Measurements from ENCODE around the gene AK8.

AK8 gene

GRCh38 chr9:132730054-132731033 lies 147.7 kb downstream of the AK8 start:
- no peak overlapping the region for H3K4me3 ChIP-seq (IDR thresholded peaks at IDR 0.05; ENCODE audit: insufficient read depth, low read depth, low read length)
- peaks cover 47% of the 10 kb centered on the region for H3K27me3 ChIP-seq (ENCODE audit: insufficient read depth, low read depth)
- no peak overlapping the region for H3K27ac ChIP-seq
- no peak overlapping the region for H3K4me2 ChIP-seq
- H2AFZ ChIP-seq (ENCODE audit: low read depth) = no peak overlapping the region
- no peaks in the 10 kb centered on the region for H3K4me1 ChIP-seq (ENCODE audit: low read depth, poor library complexity, severe bottlenecking)
- H3K36me3 ChIP-seq (ENCODE audit: insufficient read depth) = no peaks in the 10 kb centered on the region
- H3K79me2 ChIP-seq (ENCODE audit: insufficient read depth, low read depth) = no peaks in the 10 kb centered on the region
- H3K9ac ChIP-seq = no peak overlapping the region
- TF ChIP-seq CTCF (conservative IDR thresholded peaks at IDR 0.05; ENCODE audit: low read depth, low read length) = no peak
- no peaks in the 10 kb centered on the region for H4K20me1 ChIP-seq (ENCODE audit: insufficient read depth)

GRCh38 chr9:132729235-132729890 lies 148.7 kb downstream of the AK8 start:
- no peak overlapping the region for H3K27ac ChIP-seq
- no peaks in the 10 kb centered on the region for H3K4me1 ChIP-seq (ENCODE audit: low read depth, poor library complexity, severe bottlenecking)
- no peak overlapping the region for H3K4me3 ChIP-seq (IDR thresholded peaks at IDR 0.05; ENCODE audit: insufficient read depth, low read depth, low read length)
- no peak for TF ChIP-seq CTCF (conservative IDR thresholded peaks at IDR 0.05; ENCODE audit: low read depth, low read length)
- no peaks in the 10 kb centered on the region for H4K20me1 ChIP-seq (ENCODE audit: insufficient read depth)
- no peak overlapping the region for H2AFZ ChIP-seq (ENCODE audit: low read depth)
- H3K9ac ChIP-seq = no peak overlapping the region
- H3K36me3 ChIP-seq (ENCODE audit: insufficient read depth) = no peaks in the 10 kb centered on the region
- H3K4me2 ChIP-seq = no peak overlapping the region
- peaks cover 55% of the 10 kb centered on the region for H3K27me3 ChIP-seq (ENCODE audit: insufficient read depth, low read depth)
- H3K79me2 ChIP-seq (ENCODE audit: insufficient read depth, low read depth) = no peaks in the 10 kb centered on the region

- Histone ChIP-seq H3K4me2 (no peak overlapping the region), H4K20me1 (ENCODE audit: insufficient read depth) (no peaks in the 10 kb centered on the region), H3K4me3 (IDR thresholded peaks at IDR 0.05; ENCODE audit: insufficient read depth, low read depth, low read length) (no peak overlapping the region), H3K27me3 (ENCODE audit: insufficient read depth, low read depth) (peaks cover 55% of the 10 kb centered on the region), H2AFZ (ENCODE audit: low read depth) (no peak overlapping the region), H3K79me2 (ENCODE audit: insufficient read depth, low read depth) (no peaks in the 10 kb centered on the region), H3K9ac (no peak overlapping the region), H3K27ac (no peak overlapping the region), H3K4me1 (ENCODE audit: low read depth, poor library complexity, severe bottlenecking) (no peaks in the 10 kb centered on the region), H3K36me3 (ENCODE audit: insufficient read depth) (no peaks in the 10 kb centered on the region)
- no peak for TF ChIP-seq CTCF (conservative IDR thresholded peaks at IDR 0.05; ENCODE audit: low read depth, low read length)
Observed at GRCh38 chr9:132728497-132728896, 149.6 kb downstream of the AK8 start.

GRCh38 chr9:132728071-132728470 lies 150.0 kb downstream of the AK8 start:
- H3K27me3 ChIP-seq (ENCODE audit: insufficient read depth, low read depth) = peaks cover 59% of the 10 kb centered on the region
- H3K27ac ChIP-seq = no peak overlapping the region

More at GRCh38 chr9:132728071-132728470, 150.0 kb downstream of the AK8 start:
- Histone ChIP-seq H3K9ac (no peak overlapping the region), H4K20me1 (ENCODE audit: insufficient read depth) (no peaks in the 10 kb centered on the region), H2AFZ (ENCODE audit: low read depth) (no peak overlapping the region), H3K36me3 (ENCODE audit: insufficient read depth) (no peaks in the 10 kb centered on the region), H3K4me2 (no peak overlapping the region), H3K4me3 (IDR thresholded peaks at IDR 0.05; ENCODE audit: insufficient read depth, low read depth, low read length) (no peak overlapping the region), H3K79me2 (ENCODE audit: insufficient read depth, low read depth) (no peaks in the 10 kb centered on the region), H3K4me1 (ENCODE audit: low read depth, poor library complexity, severe bottlenecking) (no peaks in the 10 kb centered on the region)
- no peak for TF ChIP-seq CTCF (conservative IDR thresholded peaks at IDR 0.05; ENCODE audit: low read depth, low read length)
